Loucy (cell line): Measurements from ENCODE around the gene VPS37C.

Experiments
- H2AFZ ChIP-seq: fragments of 200-600 bp; sonication (generic); 2 replicates; pipeline ENCODE4 v1.6.0; 2016; ENCODE audit warnings: antibody characterized with exemption, mild to moderate bottlenecking, low read length, moderate library complexity
- H3F3A ChIP-seq: fragments of 200-600 bp; 2 replicates; pipeline ENCODE4 v1.6.0; 2016; ENCODE audit warnings: antibody characterized with exemption, low read depth, mild to moderate bottlenecking
- H3K27me3 ChIP-seq: fragments of 200-600 bp; sonication (generic); 2 replicates; pipeline ENCODE4 v1.6.1; 2014; ENCODE audit warnings: low read length, mild to moderate bottlenecking; ENCODE audit not compliant: insufficient read depth, poor library complexity, severe bottlenecking
- H3K36me3 ChIP-seq: fragments of 200-600 bp; sonication (generic); 2 replicates; pipeline ENCODE4 v1.6.1; 2016; ENCODE audit warnings: low read length; ENCODE audit not compliant: insufficient read depth
- H3K4me1 ChIP-seq: fragments of 200-600 bp; sonication (generic); 2 replicates; pipeline ENCODE4 v1.5.1; 2014; ENCODE audit warnings: low read length, mild to moderate bottlenecking; ENCODE audit not compliant: insufficient read depth, poor library complexity, severe bottlenecking
- H3K4me2 ChIP-seq: fragments of 200-600 bp; sonication (generic); 2 replicates; pipeline ENCODE4 v1.6.0; 2014; ENCODE audit warnings: antibody characterized with exemption, low read length, low read depth, mild to moderate bottlenecking; ENCODE audit not compliant: poor library complexity, severe bottlenecking
- H3K4me3 ChIP-seq: fragments of 200-600 bp; sonication (generic); 2 replicates; pipeline ENCODE4 v1.5.1; 2014; ENCODE audit warnings: low read length, mild to moderate bottlenecking, mixed read lengths; ENCODE audit not compliant: poor library complexity, severe bottlenecking
- H3K79me2 ChIP-seq: fragments of 200-600 bp; sonication (generic); 2 replicates; pipeline ENCODE4 v1.6.1; 2014; ENCODE audit warnings: low read length; ENCODE audit not compliant: insufficient read depth
- H3K9ac ChIP-seq: fragments of 200-600 bp; sonication (generic); 2 replicates; pipeline ENCODE4 v1.6.0; 2014; ENCODE audit warnings: mild to moderate bottlenecking, low read depth, low read length, moderate library complexity; ENCODE audit not compliant: poor library complexity, severe bottlenecking
- H3K9me2 ChIP-seq: fragments of 200-600 bp; sonication (generic); replicated peaks from 2 replicates; pipeline ENCODE4 v1.6.1; 2016; ENCODE audit warnings: low read depth, low read length, mixed read lengths
- H3K9me3 ChIP-seq: fragments of 200-600 bp; sonication (generic); 2 replicates; pipeline ENCODE4 v1.6.1; 2014; ENCODE audit warnings: mild to moderate bottlenecking, antibody characterized with exemption, low read length, low read depth; ENCODE audit not compliant: insufficient read depth
- H4K20me1 ChIP-seq: fragments of 200-600 bp; sonication (generic); 2 replicates; pipeline ENCODE4 v1.6.0; 2014; ENCODE audit warnings: antibody characterized with exemption, low read length, mild to moderate bottlenecking; ENCODE audit not compliant: insufficient read depth, poor library complexity, severe bottlenecking
- CTCF ChIP-seq: fragments of 200-600 bp; sonication (generic); conservative IDR thresholded peaks from 2 replicates; pipeline ENCODE4 v1.5.1; 2014; ENCODE audit warnings: mild to moderate bottlenecking, antibody characterized with exemption, low read length
- EZH2phosphoT487 ChIP-seq: fragments of 200-600 bp; IDR thresholded peaks from 2 replicates; pipeline ENCODE4 v1.6.1; 2018; ENCODE audit warnings: antibody characterized with exemption, mild to moderate bottlenecking, moderate library complexity, borderline replicate concordance

VPS37C gene

GRCh38 chr11:61107888-61108287 lies 53.3 kb downstream of the VPS37C start:
- H3K9ac ChIP-seq, result no peak overlapping the region
- H3F3A ChIP-seq, result no peaks in the 10 kb centered on the region
- no peak overlapping the region for H3K4me3 ChIP-seq
- H3K4me1 ChIP-seq, result peaks cover 9% of the 10 kb centered on the region
- no peak overlapping the region for H2AFZ ChIP-seq
- H3K27me3 ChIP-seq, result no peaks in the 10 kb centered on the region
- no peak overlapping the region for H3K4me2 ChIP-seq
- H3K79me2 ChIP-seq, result no peaks in the 10 kb centered on the region
- no peaks in the 10 kb centered on the region for H4K20me1 ChIP-seq
- no peaks in the 10 kb centered on the region for H3K9me3 ChIP-seq
- no peaks in the 10 kb centered on the region for H3K36me3 ChIP-seq
- H3K9me2 ChIP-seq, result no peaks in the 10 kb centered on the region
- TF ChIP-seq EZH2phosphoT487 (no peak), CTCF (no peak)

GRCh38 chr11:61106894-61107470 lies 54.2 kb downstream of the VPS37C start:
- H3K36me3 ChIP-seq, result no peaks in the 10 kb centered on the region
- no peaks in the 10 kb centered on the region for H3K9me3 ChIP-seq
- no peaks in the 10 kb centered on the region for H3K9me2 ChIP-seq
- TF ChIP-seq EZH2phosphoT487, result no peak
- TF ChIP-seq CTCF, result no peak
- H3K9ac ChIP-seq, result no peak overlapping the region
- H3F3A ChIP-seq, result no peaks in the 10 kb centered on the region
- no peaks in the 10 kb centered on the region for H3K79me2 ChIP-seq
- no peaks in the 10 kb centered on the region for H4K20me1 ChIP-seq
- peaks cover 8% of the 10 kb centered on the region for H3K4me1 ChIP-seq
- H3K4me2 ChIP-seq, result no peak overlapping the region
- H3K27me3 ChIP-seq, result no peaks in the 10 kb centered on the region
- H3K4me3 ChIP-seq, result no peak overlapping the region
- H2AFZ ChIP-seq, result no peak overlapping the region

- no peak overlapping the region for H3K4me3 ChIP-seq
- H3K9ac ChIP-seq, result no peak overlapping the region
- no peaks in the 10 kb centered on the region for H3K9me2 ChIP-seq
- no peaks in the 10 kb centered on the region for H3K27me3 ChIP-seq
- H4K20me1 ChIP-seq, result no peaks in the 10 kb centered on the region
- no peaks in the 10 kb centered on the region for H3K36me3 ChIP-seq
- peaks cover 4% of the 10 kb centered on the region for H3K4me1 ChIP-seq
- no peaks in the 10 kb centered on the region for H3K9me3 ChIP-seq
- no peaks in the 10 kb centered on the region for H3K79me2 ChIP-seq
- H2AFZ ChIP-seq, result no peak overlapping the region
- no peaks in the 10 kb centered on the region for H3F3A ChIP-seq
- H3K4me2 ChIP-seq, result no peak overlapping the region
- TF ChIP-seq CTCF (no peak), EZH2phosphoT487 (no peak)
Measured at GRCh38 chr11:61106296-61106695, 54.9 kb downstream of the VPS37C start.
